ENCODE measurements around the gene CDH3. TPM values are rescaled to one million over a fixed set of nuclear protein-coding genes. Genes with fewer than 3 reads are reported as not detected.

Gene CDH3
- 1.1 to 1.6 TPM (median 1.4 TPM) in 3 replicates for total RNA-seq
- long read RNA-seq, full-length matches to known transcripts = 1 of 4 reads
- long read RNA-seq, partial matches to known transcripts = 3 of 4 reads
- long read RNA-seq, other reads (novel, unspliced or antisense) = 0 of 4 reads

DNA sequence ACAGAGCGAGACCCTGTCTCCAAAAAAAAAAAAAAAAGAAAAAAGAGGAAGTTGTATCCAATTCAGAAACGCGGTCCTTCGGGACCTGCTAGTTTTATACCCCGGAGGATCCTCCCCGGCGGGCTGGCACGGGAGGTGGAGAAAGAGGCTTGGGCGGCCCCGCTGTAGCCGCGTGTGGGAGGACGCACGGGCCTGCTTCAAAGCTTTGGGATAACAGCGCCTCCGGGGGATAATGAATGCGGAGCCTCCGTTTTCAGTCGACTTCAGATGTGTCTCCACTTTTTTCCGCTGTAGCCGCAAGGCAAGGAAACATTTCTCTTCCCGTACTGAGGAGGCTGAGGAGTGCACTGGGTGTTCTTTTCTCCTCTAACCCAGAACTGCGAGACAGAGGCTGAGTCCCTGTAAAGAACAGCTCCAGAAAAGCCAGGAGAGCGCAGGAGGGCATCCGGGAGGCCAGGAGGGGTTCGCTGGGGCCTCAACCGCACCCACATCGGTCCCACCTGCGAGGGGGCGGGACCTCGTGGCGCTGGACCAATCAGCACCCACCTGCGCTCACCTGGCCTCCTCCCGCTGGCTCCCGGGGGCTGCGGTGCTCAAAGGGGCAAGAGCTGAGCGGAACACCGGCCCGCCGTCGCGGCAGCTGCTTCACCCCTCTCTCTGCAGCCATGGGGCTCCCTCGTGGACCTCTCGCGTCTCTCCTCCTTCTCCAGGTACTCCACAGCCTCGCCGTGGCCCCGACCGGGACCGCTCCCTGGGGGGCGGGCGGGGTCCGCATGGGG is at the start of gene CDH3:
CDH3 (plus strand) TSS at position 596 of the 779 bp plus-strand sequence; CDS start at position 666, 70 bp downstream.
- peaks cover 18% of the 10 kb centered on the region for H3K4me1 Mint-ChIP-seq (ENCODE audit: low read depth)
- H3K27me3 Mint-ChIP-seq (ENCODE audit: low read depth) = no peaks in the 10 kb centered on the region
- H3K4me3 Mint-ChIP-seq (ENCODE audit: unreplicated experiment) = peak within 1 kb of the TSS; percentile 63
- DNase-seq (ENCODE audit: low spot score) = no peak
- H3K9me3 Mint-ChIP-seq (ENCODE audit: low read depth) = no peaks in the 10 kb centered on the region
- H3K27ac Mint-ChIP-seq (ENCODE audit: unreplicated experiment) = peak within 1 kb of the TSS; percentile 12
- TF ChIP-seq, protein P1, sequence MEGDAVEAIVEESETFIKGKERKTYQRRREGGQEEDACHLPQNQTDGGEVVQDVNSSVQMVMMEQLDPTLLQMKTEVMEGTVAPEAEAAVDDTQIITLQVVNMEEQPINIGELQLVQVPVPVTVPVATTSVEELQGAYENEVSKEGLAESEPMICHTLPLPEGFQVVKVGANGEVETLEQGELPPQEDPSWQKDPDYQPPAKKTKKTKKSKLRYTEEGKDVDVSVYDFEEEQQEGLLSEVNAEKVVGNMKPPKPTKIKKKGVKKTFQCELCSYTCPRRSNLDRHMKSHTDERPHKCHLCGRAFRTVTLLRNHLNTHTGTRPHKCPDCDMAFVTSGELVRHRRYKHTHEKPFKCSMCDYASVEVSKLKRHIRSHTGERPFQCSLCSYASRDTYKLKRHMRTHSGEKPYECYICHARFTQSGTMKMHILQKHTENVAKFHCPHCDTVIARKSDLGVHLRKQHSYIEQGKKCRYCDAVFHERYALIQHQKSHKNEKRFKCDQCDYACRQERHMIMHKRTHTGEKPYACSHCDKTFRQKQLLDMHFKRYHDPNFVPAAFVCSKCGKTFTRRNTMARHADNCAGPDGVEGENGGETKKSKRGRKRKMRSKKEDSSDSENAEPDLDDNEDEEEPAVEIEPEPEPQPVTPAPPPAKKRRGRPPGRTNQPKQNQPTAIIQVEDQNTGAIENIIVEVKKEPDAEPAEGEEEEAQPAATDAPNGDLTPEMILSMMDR (IDR thresholded peaks at IDR 0.05) = no peak
- H3K36me3 Mint-ChIP-seq (ENCODE audit: low read depth) = no peaks in the 10 kb centered on the region

DNA sequence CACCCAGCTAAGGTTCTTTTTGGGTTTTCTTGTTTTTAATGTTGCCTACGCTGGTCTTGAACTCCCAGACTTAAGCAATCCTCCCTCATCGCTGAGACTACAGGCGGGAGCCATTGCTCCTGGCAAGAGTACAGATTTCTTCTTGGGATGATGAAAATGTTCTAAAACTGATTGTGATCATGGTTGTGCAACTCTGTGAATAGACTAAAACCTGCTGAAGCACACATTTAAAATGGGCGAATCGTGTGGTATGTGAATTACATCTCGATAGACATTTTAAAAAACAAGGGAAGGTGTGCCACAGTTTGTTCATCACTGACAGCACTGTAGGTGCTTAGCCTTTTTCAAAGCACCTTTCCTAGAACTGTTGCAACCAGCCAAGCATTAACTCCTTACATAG is 48.8 kb upstream of the CDH3 start:
- Mint-ChIP-seq H3K36me3 (ENCODE audit: low read depth) (no peaks in the 10 kb centered on the region), H3K9me3 (ENCODE audit: low read depth) (peaks cover 4% of the 10 kb centered on the region), H3K4me1 (ENCODE audit: low read depth) (no peaks in the 10 kb centered on the region), H3K27ac (ENCODE audit: unreplicated experiment) (no peak overlapping the region), H3K4me3 (ENCODE audit: unreplicated experiment) (no peak overlapping the region), H3K27me3 (ENCODE audit: low read depth) (no peaks in the 10 kb centered on the region)
- DNase-seq (ENCODE audit: low spot score) = no peak
- TF ChIP-seq, protein P1 (IDR thresholded peaks at IDR 0.05) = no peak

DNA sequence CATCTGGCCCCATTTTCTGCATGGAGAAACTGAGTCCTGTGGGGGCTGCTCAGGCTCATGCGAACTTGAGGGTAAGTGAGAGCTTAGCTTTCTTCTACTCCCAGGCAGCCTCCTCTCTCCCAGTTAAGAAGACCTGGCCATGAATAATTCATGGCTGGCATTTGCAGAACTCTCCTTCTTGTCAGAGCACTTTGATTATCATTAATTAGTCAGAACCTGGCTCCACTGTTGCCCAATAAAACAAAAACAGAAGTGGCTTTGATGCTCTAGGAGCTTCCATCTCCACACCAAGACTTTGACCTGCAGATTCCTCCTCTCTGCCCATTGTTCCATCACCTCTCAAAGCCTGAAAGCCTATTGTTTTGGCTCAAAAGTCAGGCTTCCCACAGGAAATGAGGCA is 45.5 kb upstream of the CDH3 start:
- no peaks in the 10 kb centered on the region for H3K36me3 Mint-ChIP-seq (ENCODE audit: low read depth)
- DNase-seq (ENCODE audit: low spot score) = no peak
- no peak overlapping the region for H3K27ac Mint-ChIP-seq (ENCODE audit: unreplicated experiment)
- H3K4me1 Mint-ChIP-seq (ENCODE audit: low read depth) = no peaks in the 10 kb centered on the region
- no peaks in the 10 kb centered on the region for H3K27me3 Mint-ChIP-seq (ENCODE audit: low read depth)
- no peaks in the 10 kb centered on the region for H3K9me3 Mint-ChIP-seq (ENCODE audit: low read depth)
- TF ChIP-seq, protein P1 (IDR thresholded peaks at IDR 0.05) = no peak
- H3K4me3 Mint-ChIP-seq (ENCODE audit: unreplicated experiment) = no peak overlapping the region

DNA sequence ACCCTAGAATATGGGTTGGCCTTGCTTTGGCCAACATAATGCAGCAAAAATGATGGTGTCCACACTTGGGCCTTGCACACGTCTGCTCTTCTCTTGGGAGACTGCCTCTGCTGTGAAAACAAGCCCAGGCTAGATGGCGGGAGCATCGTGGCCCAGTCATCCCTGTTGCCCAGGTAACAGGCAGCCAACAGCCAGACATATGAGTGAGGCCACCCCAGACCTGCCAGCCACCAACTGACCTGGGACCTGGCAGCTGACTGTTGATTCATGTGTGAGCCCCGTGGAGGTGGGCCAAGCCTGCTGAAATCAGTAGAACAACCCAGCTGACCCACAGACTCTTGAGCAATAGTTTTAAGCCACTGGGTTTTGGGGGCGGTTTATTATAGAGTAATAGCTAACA is 39.4 kb upstream of the CDH3 start:
- no peak overlapping the region for H3K4me3 Mint-ChIP-seq (ENCODE audit: unreplicated experiment)
- no peak for DNase-seq (ENCODE audit: low spot score)
- no peaks in the 10 kb centered on the region for H3K9me3 Mint-ChIP-seq (ENCODE audit: low read depth)
- H3K36me3 Mint-ChIP-seq (ENCODE audit: low read depth) = no peaks in the 10 kb centered on the region
- H3K27me3 Mint-ChIP-seq (ENCODE audit: low read depth) = no peaks in the 10 kb centered on the region
- H3K4me1 Mint-ChIP-seq (ENCODE audit: low read depth) = no peaks in the 10 kb centered on the region
- TF ChIP-seq, protein P1 (IDR thresholded peaks at IDR 0.05) = no peak
- H3K27ac Mint-ChIP-seq (ENCODE audit: unreplicated experiment) = no peak overlapping the region

DNA sequence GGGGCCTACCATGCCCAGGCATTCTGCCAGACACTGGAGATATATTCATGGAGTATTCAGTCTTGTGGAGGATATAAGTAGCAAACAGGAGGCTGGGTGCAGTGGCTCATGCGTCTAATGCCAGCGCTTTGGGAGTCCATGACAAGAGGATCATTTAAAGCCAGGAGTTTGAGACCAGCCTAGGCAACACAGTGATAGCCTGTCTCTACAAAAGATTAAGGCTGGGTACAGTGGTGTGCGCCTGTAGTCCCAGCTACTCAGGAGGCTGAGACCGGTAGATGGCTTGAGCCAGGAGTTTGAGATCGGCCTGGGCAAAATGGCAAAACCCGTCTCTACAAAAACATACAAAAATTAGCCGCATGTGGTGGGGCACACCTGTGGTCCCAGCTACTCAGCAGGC is 37.7 kb upstream of the CDH3 start:
- H3K4me1 Mint-ChIP-seq (ENCODE audit: low read depth) = no peaks in the 10 kb centered on the region
- H3K27ac Mint-ChIP-seq (ENCODE audit: unreplicated experiment) = no peak overlapping the region
- TF ChIP-seq, protein P1 (IDR thresholded peaks at IDR 0.05) = no peak
- H3K9me3 Mint-ChIP-seq (ENCODE audit: low read depth) = no peaks in the 10 kb centered on the region
- DNase-seq (ENCODE audit: low spot score) = no peak
- no peaks in the 10 kb centered on the region for H3K36me3 Mint-ChIP-seq (ENCODE audit: low read depth)
- H3K4me3 Mint-ChIP-seq (ENCODE audit: unreplicated experiment) = no peak overlapping the region
- no peaks in the 10 kb centered on the region for H3K27me3 Mint-ChIP-seq (ENCODE audit: low read depth)

All from chondrocyte (in vitro differentiated cells).